OCI-LY3 (cell line): ENCODE data around the gene ZNF280B.

Experiments
- CTCF ChIP-seq: fragments of 200-600, 300-600 bp; sonication (generic); IDR thresholded peaks from 2 replicates; pipeline ENCODE4 v1.5.1; 2014; ENCODE audit warnings: antibody characterized with exemption, low read length, low read depth
- EZH2phosphoT487 ChIP-seq: fragments of 200-600 bp; shearing (Covaris generic); IDR thresholded peaks from 2 replicates; pipeline ENCODE4 v1.6.1; 2018; ENCODE audit warnings: antibody characterized with exemption, mixed run types, low read depth

- no peak for TF ChIP-seq CTCF
- TF ChIP-seq EZH2phosphoT487 = no peak
Observed at GRCh38 chr22:22458387-22458786, 50.2 kb downstream of the ZNF280B start.
